HUES64 (cell line): ENCODE measurements around the gene PRMT7.

ENCODE experiments used
- H3K27ac ChIP-seq: 2 replicates; pipeline ENCODE4 v1.7.0; 2013; ENCODE audit warnings: low read depth, low read length, inconsistent platforms
- H3K27me3 ChIP-seq: 2 replicates; pipeline ENCODE4 v1.6.1; 2013; ENCODE audit warnings: mild to moderate bottlenecking, low read length; ENCODE audit not compliant: insufficient read depth
- H3K36me3 ChIP-seq: 2 replicates; pipeline ENCODE4 v1.6.1; 2013; ENCODE audit warnings: mild to moderate bottlenecking, low read length; ENCODE audit not compliant: insufficient read depth
- H3K4me1 ChIP-seq: 2 replicates; pipeline ENCODE4 v1.6.1; 2013; ENCODE audit warnings: mild to moderate bottlenecking, low read length, moderate library complexity; ENCODE audit not compliant: insufficient read depth
- H3K4me3 ChIP-seq: 2 replicates; pipeline ENCODE4 v1.5.1; 2013; ENCODE audit warnings: mild to moderate bottlenecking, low read length, moderate library complexity
- H3K9ac ChIP-seq: 2 replicates; pipeline ENCODE4 v1.6.1; 2013; ENCODE audit warnings: mild to moderate bottlenecking, low read depth, low read length
- H3K9me3 ChIP-seq: 2 replicates; pipeline ENCODE4 v1.6.1; 2013; ENCODE audit warnings: low read depth, low read length; ENCODE audit not compliant: insufficient read depth
- WGBS: fragments of 150-250, 120-280 bp; methylation state at CpG from one replicate; pipeline ENCODE4 v1.1.7; 2013; ENCODE audit warnings: missing lambda C conversion rate; 5-methylcytosine and 5-hydroxymethylcytosine counted together

Gene PRMT7

DNA sequence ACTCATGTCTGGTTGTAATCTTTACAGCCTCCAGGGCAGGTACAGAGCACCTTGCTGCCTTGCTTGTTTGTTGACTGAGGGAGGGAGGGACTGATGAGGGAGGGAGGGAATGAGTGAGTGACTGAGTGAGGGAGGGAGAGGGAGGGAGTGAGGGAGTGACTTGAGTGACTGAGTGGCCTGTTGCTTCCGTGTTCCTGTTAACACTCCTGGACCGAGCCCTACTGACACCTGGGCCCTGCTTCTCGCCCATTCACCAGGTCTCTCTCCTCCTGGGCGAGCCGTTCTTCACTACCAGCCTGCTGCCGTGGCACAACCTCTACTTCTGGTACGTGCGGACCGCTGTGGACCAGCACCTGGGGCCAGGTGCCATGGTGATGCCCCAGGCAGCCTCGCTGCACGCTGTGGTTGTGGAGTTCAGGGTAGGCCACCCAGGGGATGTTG is 41.2 kb downstream of the PRMT7 start:
- Histone ChIP-seq H3K9ac (no peak overlapping the region), H3K4me3 (no peak overlapping the region), H3K4me1 (no peaks in the 10 kb centered on the region), H3K36me3 (peaks cover 90% of the 10 kb centered on the region), H3K27ac (no peak overlapping the region), H3K9me3 (no peaks in the 10 kb centered on the region), H3K27me3 (no peaks in the 10 kb centered on the region)
- WGBS, result 93% methylated on average over 11 of the region's 11 CpGs

DNA sequence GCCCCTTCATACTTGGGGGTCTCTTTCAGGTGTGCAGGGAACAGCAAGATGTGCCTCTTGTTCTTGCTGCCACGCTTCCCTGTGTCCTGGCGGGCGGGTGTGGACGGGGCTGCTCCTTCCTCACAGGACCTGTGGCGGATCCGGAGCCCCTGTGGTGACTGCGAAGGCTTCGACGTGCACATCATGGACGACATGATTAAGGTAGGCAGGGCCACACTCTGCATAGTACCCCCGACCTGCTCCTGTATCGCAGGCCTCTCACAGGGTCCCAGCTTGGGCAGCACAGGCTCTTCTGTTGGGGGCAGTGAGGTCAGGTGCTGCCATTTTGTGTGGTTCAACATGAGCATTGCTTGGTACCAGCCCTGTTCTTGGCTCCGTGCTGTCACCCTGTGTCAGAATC is 42.5 kb downstream of the PRMT7 start:
- no peak overlapping the region for H3K4me3 ChIP-seq
- H3K27ac ChIP-seq, result no peak overlapping the region
- no peaks in the 10 kb centered on the region for H3K9me3 ChIP-seq
- H3K27me3 ChIP-seq, result no peaks in the 10 kb centered on the region
- H3K4me1 ChIP-seq, result no peaks in the 10 kb centered on the region
- no peak overlapping the region for H3K9ac ChIP-seq
- H3K36me3 ChIP-seq, result peaks cover 91% of the 10 kb centered on the region
- WGBS, result 93% methylated on average over 13 of the region's 13 CpGs

DNA sequence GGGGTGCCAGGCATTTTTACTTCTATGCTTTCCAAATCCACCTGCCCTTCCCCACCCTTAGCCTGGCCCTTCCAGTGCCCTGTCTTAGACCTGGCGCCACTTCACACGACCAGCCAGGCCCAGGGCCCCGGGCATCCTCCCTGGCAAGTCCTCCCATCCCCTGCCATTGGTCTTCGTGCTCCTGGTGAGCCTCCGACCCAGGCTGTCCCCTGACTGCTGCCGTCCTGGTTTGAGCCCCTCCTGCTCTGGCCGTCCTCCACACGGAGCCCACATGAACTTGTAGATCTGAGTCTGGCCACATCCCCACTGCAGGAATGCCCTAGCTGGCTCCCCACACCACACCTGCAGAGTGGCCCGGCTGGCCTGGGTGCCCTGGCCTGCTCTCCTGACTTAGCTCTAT is 44.0 kb downstream of the PRMT7 start:
- WGBS, result 92% methylated on average over 9 of the region's 9 CpGs
- H3K9me3 ChIP-seq, result no peaks in the 10 kb centered on the region
- H3K36me3 ChIP-seq, result peaks cover 79% of the 10 kb centered on the region

DNA sequence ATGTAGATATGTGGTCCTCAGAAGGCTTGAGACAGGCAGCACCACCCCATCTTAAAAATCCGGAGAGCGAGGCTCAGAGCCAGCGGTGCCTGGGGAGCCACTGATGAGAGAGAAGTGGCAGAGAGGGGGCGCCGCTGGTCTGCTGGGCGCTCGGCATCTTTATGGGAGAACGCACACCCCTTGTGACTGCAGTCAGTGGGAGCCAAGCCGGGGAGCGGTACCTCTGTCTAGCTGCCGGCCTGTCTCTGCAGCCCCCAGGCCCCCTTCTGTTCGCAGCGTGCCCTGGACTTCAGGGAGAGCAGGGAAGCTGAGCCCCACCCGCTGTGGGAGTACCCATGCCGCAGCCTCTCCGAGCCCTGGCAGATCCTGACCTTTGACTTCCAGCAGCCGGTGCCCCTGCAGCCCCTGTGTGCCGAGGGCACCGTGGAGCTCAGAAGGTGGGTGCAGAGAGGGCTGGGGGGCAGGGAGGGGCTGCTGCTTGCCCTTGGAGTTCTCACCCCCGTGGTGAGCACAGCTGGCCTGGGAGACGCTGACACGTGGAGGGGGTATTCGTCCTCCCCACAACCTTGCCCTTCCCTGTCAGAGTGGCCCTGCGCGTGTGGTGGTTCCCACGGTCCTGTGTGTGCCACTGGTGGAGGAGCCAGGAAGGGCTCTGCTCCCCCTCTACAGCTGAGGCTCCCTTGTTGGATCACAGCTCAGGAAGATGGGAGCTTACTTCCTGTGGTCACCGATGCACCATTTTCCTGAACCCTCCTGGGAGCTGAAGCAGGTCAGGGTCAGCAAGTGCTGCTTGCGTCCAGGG is 44.8 kb downstream of the PRMT7 start:
- no peak overlapping the region; the same call in 1 of the 2 replicates for H3K27ac ChIP-seq
- no peaks in the 10 kb centered on the region for H3K9me3 ChIP-seq
- H3K4me3 ChIP-seq, result no peak overlapping the region
- WGBS, result 92% methylated on average over 28 of the region's 28 CpGs
- H3K36me3 ChIP-seq, result peaks cover 71% of the 10 kb centered on the region
- H3K27me3 ChIP-seq, result no peaks in the 10 kb centered on the region
- no peaks in the 10 kb centered on the region for H3K4me1 ChIP-seq
- H3K9ac ChIP-seq, result no peak overlapping the region

More for the DNA sequence above, 44.0 kb downstream of the PRMT7 start:
- Histone ChIP-seq H3K4me3 (no peak overlapping the region), H3K27ac (no peak overlapping the region), H3K4me1 (no peaks in the 10 kb centered on the region), H3K9ac (no peak overlapping the region), H3K27me3 (no peaks in the 10 kb centered on the region)

DNA sequence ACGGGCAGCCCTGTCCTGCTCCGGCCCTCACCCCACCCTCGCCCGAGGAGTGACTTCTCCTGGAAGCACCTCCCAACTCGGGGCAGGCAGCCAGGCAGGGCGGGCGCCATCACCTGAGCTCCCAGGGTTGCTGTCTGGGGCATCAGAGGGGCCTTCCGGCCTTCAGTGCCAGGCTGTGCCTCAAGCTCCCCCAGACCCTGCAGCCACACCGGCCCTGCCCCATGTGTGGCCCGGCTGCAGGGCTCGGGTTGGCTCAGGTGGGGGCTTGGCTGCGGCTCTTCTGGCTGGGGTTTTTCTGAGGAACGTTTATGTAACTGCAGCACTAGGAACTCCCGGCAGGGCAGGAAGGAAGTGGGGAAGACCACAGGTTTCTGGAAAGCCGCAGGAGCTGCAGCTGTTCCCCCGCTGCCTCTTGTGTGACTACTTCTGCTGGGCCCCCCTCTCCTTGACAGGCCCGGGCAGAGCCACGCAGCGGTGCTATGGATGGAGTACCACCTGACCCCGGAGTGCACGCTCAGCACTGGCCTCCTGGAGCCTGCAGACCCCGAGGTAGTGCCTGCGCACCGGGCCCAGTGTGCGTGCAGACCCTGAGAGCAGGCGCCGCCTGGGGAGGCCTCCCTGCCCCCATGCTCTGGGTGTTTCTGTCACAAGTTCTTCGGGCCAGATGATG is 45.6 kb downstream of the PRMT7 start:
- Histone ChIP-seq H3K9ac (no peak overlapping the region), H3K9me3 (no peaks in the 10 kb centered on the region), H3K27ac (no peak overlapping the region; the same call in 1 of the 2 replicates), H3K4me3 (no peak overlapping the region), H3K27me3 (no peaks in the 10 kb centered on the region), H3K36me3 (peaks cover 66% of the 10 kb centered on the region), H3K4me1 (no peaks in the 10 kb centered on the region)
- WGBS, result 94% methylated on average over 28 of the region's 28 CpGs

DNA sequence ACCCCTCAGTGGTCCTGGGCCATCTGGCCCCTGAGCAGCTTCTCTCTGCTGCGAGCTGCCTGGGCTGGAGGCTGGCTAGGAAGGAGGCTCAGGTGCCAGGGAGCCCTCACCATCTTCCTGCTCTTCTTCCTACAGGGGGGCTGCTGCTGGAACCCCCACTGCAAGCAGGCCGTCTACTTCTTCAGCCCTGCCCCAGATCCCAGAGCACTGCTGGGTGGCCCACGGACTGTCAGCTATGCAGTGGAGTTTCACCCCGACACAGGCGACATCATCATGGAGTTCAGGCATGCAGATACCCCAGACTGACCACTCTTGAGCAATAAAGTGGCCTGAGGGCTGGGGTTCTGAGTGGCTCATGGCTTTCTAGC is 46.1 kb downstream of the PRMT7 start:
- no peaks in the 10 kb centered on the region for H3K4me1 ChIP-seq
- no peak overlapping the region for H3K27ac ChIP-seq
- H3K36me3 ChIP-seq, result peaks cover 61% of the 10 kb centered on the region
- H3K9me3 ChIP-seq, result no peaks in the 10 kb centered on the region
- no peak overlapping the region for H3K4me3 ChIP-seq
- H3K27me3 ChIP-seq, result no peaks in the 10 kb centered on the region
- 97% methylated on average over 5 of the region's 5 CpGs for WGBS
- H3K9ac ChIP-seq, result no peak overlapping the region

DNA sequence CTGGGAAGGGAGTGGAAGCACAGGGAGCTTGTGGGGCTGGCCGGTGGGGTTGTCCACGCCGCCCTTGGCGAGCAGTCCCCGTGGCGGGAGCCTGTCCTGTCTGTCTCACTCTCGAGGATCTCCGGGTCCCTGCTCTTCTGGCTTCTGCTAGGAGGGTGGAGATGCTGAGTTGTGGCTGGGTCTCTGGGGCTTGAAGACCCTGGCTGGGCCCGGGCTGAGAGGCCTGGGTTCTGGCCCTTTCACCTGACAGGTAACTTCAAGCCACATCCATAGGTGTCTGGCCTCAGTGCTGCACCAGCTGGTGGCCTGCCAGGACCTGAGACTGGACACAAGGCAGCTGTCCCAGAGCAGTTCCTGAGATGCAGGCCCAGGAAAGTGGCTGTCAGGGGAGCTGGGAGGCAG is 46.7 kb downstream of the PRMT7 start:
- H3K27ac ChIP-seq, result no peak overlapping the region
- 90% methylated on average over 9 of the region's 9 CpGs for WGBS
- H3K4me3 ChIP-seq, result no peak overlapping the region
- H3K4me1 ChIP-seq, result no peaks in the 10 kb centered on the region
- peaks cover 55% of the 10 kb centered on the region for H3K36me3 ChIP-seq
- no peaks in the 10 kb centered on the region for H3K27me3 ChIP-seq
- H3K9me3 ChIP-seq, result no peaks in the 10 kb centered on the region
- H3K9ac ChIP-seq, result no peak overlapping the region

DNA sequence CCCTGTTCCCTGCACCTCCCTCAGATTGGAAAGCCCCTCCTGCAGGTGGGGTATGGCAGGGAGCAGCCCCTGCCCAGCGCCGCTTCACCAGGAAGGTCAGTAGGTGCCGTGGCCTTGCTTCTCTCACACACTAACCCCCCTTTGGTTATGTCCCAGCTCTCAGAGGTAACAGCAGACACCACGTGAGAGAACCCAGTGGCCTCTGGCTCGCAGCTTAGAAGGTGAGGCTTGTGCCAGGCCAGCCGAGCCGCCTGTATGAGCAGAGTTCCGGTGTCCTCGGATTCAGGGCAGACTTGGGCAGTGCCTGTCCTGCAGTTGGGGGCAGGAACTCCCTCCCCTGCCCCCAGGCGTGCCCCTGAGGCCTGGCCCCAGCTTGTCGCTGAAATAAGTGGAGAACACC is 47.1 kb downstream of the PRMT7 start:
- Histone ChIP-seq H3K27me3 (no peaks in the 10 kb centered on the region), H3K9me3 (no peaks in the 10 kb centered on the region), H3K36me3 (peaks cover 51% of the 10 kb centered on the region), H3K4me1 (no peaks in the 10 kb centered on the region), H3K27ac (no peak overlapping the region), H3K4me3 (no peak overlapping the region), H3K9ac (no peak overlapping the region)
- 95% methylated on average over 11 of the region's 11 CpGs for whole genome bisulfite sequencing

DNA sequence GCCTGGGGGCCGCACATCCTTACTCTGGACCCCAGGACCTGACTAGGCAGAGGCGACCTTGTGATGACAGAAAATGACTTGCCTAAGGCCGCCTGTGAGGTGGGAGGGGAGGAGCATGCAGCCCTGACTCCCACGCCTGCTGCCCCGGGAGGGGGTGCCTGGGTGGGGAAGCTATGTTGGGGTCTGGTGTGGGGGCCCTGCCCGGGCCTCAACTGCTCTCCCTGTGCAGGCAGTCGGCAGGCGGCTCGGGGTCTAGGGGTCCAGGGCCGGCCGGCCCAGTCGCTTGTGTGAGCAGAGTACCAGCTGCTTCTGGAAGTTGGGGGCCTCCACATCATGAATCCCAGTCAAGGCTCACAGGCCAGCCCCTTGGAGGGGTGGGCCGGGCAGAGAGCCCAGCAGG is 48.1 kb downstream of the PRMT7 start:
- H3K4me1 ChIP-seq, result no peaks in the 10 kb centered on the region
- H3K27me3 ChIP-seq, result no peaks in the 10 kb centered on the region
- H3K4me3 ChIP-seq, result no peak overlapping the region
- no peak overlapping the region for H3K9ac ChIP-seq
- 96% methylated on average over 13 of the region's 13 CpGs for WGBS
- H3K9me3 ChIP-seq, result no peaks in the 10 kb centered on the region
- peaks cover 40% of the 10 kb centered on the region for H3K36me3 ChIP-seq
- no peak overlapping the region for H3K27ac ChIP-seq

DNA sequence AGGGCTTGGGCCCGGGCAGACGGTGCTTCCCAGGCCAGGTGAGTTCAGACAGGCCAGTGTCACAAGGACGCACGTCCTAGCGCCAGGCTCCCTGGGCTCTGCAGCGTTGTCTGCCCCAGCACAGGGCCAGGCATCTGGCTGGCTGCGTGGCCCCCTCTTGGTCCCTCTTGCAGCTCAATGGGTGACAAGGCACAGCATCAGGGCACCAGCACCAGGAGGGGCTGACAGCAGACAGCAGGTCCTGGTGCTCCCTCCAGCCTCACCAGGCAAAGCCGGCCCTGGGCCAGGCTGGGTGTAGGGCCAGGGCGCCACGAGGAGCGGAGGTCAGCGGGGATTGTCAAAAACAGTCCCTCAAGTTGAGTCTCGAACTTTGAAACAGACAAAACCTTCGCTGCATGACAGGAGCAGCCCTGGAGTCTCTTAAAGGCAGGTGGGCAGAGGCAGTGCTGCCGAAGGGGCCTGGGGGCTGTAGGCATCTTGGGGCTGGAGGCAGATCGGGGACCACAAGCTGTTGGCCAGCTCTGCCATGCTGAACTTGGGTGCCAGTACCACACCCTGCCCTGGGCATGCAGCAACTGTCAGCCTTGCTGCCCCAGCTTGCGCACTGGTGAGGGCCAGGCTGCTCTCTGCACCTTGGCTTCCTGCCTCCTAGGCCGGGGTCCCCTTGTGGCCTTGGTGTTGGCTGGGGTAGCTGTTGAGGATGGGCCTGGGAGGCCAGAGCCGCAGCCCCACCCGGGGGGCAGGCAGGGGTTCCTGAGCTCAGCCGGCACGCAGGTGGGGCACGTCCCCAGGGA is 48.8 kb downstream of the PRMT7 start:
- WGBS, result 95% methylated on average over 23 of the region's 23 CpGs
- Histone ChIP-seq H3K4me1 (0 out of 2 replicates have a peak, but pooled peaks cover 5% of the 10 kb centered on the region), H3K4me3 (no peak overlapping the region), H3K9ac (no peak overlapping the region), H3K27me3 (no peaks in the 10 kb centered on the region), H3K36me3 (peaks cover 34% of the 10 kb centered on the region), H3K27ac (no peak overlapping the region), H3K9me3 (no peaks in the 10 kb centered on the region)

DNA sequence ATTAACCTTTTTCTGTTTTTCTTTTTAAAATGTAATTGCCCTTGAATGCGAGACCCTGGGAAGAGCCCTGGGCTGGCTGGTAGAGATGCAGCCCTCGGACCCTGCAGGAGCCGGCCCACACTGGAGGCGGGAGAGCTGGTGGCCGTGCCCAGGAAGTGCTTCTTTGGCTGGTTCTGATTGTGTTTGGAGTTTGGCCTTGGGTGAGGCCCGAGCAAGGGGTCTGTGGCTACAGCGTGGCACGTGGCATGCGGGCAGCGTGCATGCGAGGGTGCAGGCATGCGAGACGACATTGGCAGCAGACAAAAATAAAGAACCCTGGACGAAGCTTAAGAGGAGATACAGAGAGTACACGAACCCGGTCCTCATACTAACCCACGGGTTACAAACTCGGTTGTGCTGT is 49.7 kb downstream of the PRMT7 start:
- H3K27me3 ChIP-seq, result no peaks in the 10 kb centered on the region
- no peak overlapping the region for H3K27ac ChIP-seq
- 93% methylated on average over 18 of the region's 18 CpGs for WGBS
- no peaks in the 10 kb centered on the region for H3K9me3 ChIP-seq
- H3K4me3 ChIP-seq, result no peak overlapping the region
- H3K4me1 ChIP-seq, result 0 out of 2 replicates have a peak, but pooled peaks cover 6% of the 10 kb centered on the region
- H3K9ac ChIP-seq, result no peak overlapping the region
- peaks cover 32% of the 10 kb centered on the region for H3K36me3 ChIP-seq
